Measurements from ENCODE around the gene IGLL5. TPM values are rescaled to one million over a fixed set of nuclear protein-coding genes. Genes with fewer than 3 reads are reported as not detected.
"Not testable (repeated sequence)": the region's sequence is repeated elsewhere in the genome, so short reads cannot be mapped to it uniquely, and the experiment has no call there.

Gene IGLL5
- polyA plus RNA-seq, 4 donors: 0.28 to 0.29 TPM; not detected in 2

GRCh38 chr22:22897947-22898346, 10.3 kb downstream of the IGLL5 start:
- DNase-seq (ENCODE audit: low read depth in 4 of 4, low spot score in 2 of 4): no peak

- DNase-seq (ENCODE audit: low read depth in 4 of 4, low spot score in 2 of 4): not testable (repeated sequence)
Observed at GRCh38 chr22:22898411-22898950, 10.9 kb downstream of the IGLL5 start.

- not testable (repeated sequence) for DNase-seq (ENCODE audit: low read depth in 4 of 4, low spot score in 2 of 4)
Observed at GRCh38 chr22:22899342-22900080, 11.9 kb downstream of the IGLL5 start.

- not testable (repeated sequence) for DNase-seq (ENCODE audit: low read depth in 4 of 4, low spot score in 2 of 4)
Observed at GRCh38 chr22:22900527-22901205, 13.1 kb downstream of the IGLL5 start.

GRCh38 chr22:22901578-22902218, 14.1 kb downstream of the IGLL5 start:
- no peak for DNase-seq (ENCODE audit: low read depth in 4 of 4, low spot score in 2 of 4)

GRCh38 chr22:22902247-22903001, 14.8 kb downstream of the IGLL5 start:
- DNase-seq (ENCODE audit: low read depth in 4 of 4, low spot score in 2 of 4): no peak

- DNase-seq (ENCODE audit: low read depth in 4 of 4, low spot score in 2 of 4): no peak
Observed at GRCh38 chr22:22903355-22903777, 15.8 kb downstream of the IGLL5 start.

- not testable (repeated sequence) for DNase-seq (ENCODE audit: low read depth in 4 of 4, low spot score in 2 of 4)
Observed at GRCh38 chr22:22903781-22904192, 16.2 kb downstream of the IGLL5 start.

GRCh38 chr22:22904736-22905135, 17.1 kb downstream of the IGLL5 start:
- not testable (repeated sequence) for DNase-seq (ENCODE audit: low read depth in 4 of 4, low spot score in 2 of 4)

GRCh38 chr22:22906391-22906790, 18.8 kb downstream of the IGLL5 start:
- not testable (repeated sequence) for DNase-seq (ENCODE audit: low read depth in 4 of 4, low spot score in 2 of 4)

- no peak for DNase-seq (ENCODE audit: low read depth in 4 of 4, low spot score in 2 of 4)
Observed at GRCh38 chr22:22906907-22907550, 19.4 kb downstream of the IGLL5 start.

GRCh38 chr22:22907551-22908494, 20.2 kb downstream of the IGLL5 start:
- no peak for DNase-seq (ENCODE audit: low read depth in 4 of 4, low spot score in 2 of 4)

- DNase-seq (ENCODE audit: low read depth in 4 of 4, low spot score in 2 of 4): no peak
Observed at GRCh38 chr22:22908495-22908861, 20.9 kb downstream of the IGLL5 start.

GRCh38 chr22:22908941-22909604, 21.5 kb downstream of the IGLL5 start:
- no peak for DNase-seq (ENCODE audit: low read depth in 4 of 4, low spot score in 2 of 4)

GRCh38 chr22:22909605-22910271, 22.1 kb downstream of the IGLL5 start:
- DNase-seq (ENCODE audit: low read depth in 4 of 4, low spot score in 2 of 4): no peak

- DNase-seq (ENCODE audit: low read depth in 4 of 4, low spot score in 2 of 4): no peak
Observed at GRCh38 chr22:22910272-22911240, 22.9 kb downstream of the IGLL5 start.
